HepG2 (cell line): ENCODE measurements around the gene NDUFB6.

ENCODE experiments used
- CCAR2 ChIP-seq: fragments of 200-400 bp; formaldehyde crosslinking; optimal IDR thresholded peaks from 2 replicates; pipeline ENCODE3; 2018; ENCODE audit warnings: low read depth, mild to moderate bottlenecking, low read length, moderate library complexity
- FOXM1 ChIP-seq: sonication (generic); formaldehyde crosslinking; IDR thresholded peaks from 2 replicates; pipeline ENCODE4 v1.5.0; 2020; ENCODE audit warnings: missing genetic modification reagents
- HHEX ChIP-seq: IDR thresholded peaks from 2 replicates; pipeline ENCODE4 v1.6.1; 2016; ENCODE audit warnings: control low read depth
- MAX ChIP-seq: IDR thresholded peaks from 2 replicates; pipeline ENCODE4 v1.6.1; 2012; ENCODE audit warnings: inconsistent platforms
- NCOA2 ChIP-seq: sonication (generic); formaldehyde crosslinking; IDR thresholded peaks from 2 replicates; pipeline ENCODE4 v1.8.0; 2022; ENCODE audit warnings: inconsistent platforms
- NPAS2 ChIP-seq: sonication (generic); formaldehyde crosslinking; IDR thresholded peaks from 2 replicates; pipeline ENCODE4 v1.8.0; 2022; ENCODE audit warnings: mild to moderate bottlenecking, missing genetic modification reagents, borderline replicate concordance
- NR2C2 ChIP-seq: sonication (generic); formaldehyde crosslinking; IDR thresholded peaks from 2 replicates; pipeline ENCODE4 v1.4.0; 2020; ENCODE audit warnings: missing genetic modification reagents, mild to moderate bottlenecking, moderate library complexity, borderline replicate concordance
- POLR2A ChIP-seq, 2 experiments: IDR thresholded peaks; 2 replicates each; pipeline ENCODE4 v1.6.1; 2011; ENCODE audit warnings: low read depth in 2 of 2, low read length in 2 of 2, mild to moderate bottlenecking in 1 of 2, moderate library complexity in 1 of 2; ENCODE audit not compliant: insufficient read depth in 1 of 2
- POLR2AphosphoS5 ChIP-seq: IDR thresholded peaks from 2 replicates; pipeline ENCODE4 v1.6.1; 2012; ENCODE audit warnings: low read depth, low read length
- XRCC5 ChIP-seq: fragments of 200-400 bp; formaldehyde crosslinking; optimal IDR thresholded peaks from 2 replicates; pipeline ENCODE3; 2017; ENCODE audit warnings: mild to moderate bottlenecking, low read length
- ZNF274 ChIP-seq: sonication (generic); formaldehyde crosslinking; IDR thresholded peaks from 2 replicates; pipeline ENCODE4 v1.5.1; 2020; ENCODE audit warnings: mild to moderate bottlenecking, missing genetic modification reagents
- ZNF580 ChIP-seq: IDR thresholded peaks from 2 replicates; pipeline ENCODE4 v1.6.1; 2016; ENCODE audit warnings: low read depth, borderline replicate concordance
- TF ChIP-seq, protein P1 (sequence below): sonication (generic); formaldehyde crosslinking; IDR thresholded peaks from 2 replicates; pipeline ENCODE4 v1.5.0; 2020; ENCODE audit warnings: mild to moderate bottlenecking, missing genetic modification reagents, moderate library complexity

- TF ChIP-seq ZNF274 (no peak), ZNF580 (no peak), POLR2A (IDR thresholded peaks at IDR 0.05; ENCODE audit: insufficient read depth in 1 of 2, low read depth in 2 of 2, low read length in 2 of 2) (no peak), MAX (no peak), NCOA2 (CRISPR knock-in tag) (no peak), HHEX (no peak), FOXM1 (no peak), XRCC5 (no peak), CCAR2 (no peak), NR2C2 (CRISPR knock-in tag) (no peak), NPAS2 (CRISPR knock-in tag) (no peak), POLR2AphosphoS5 (no peak)
- TF ChIP-seq, protein P1, sequence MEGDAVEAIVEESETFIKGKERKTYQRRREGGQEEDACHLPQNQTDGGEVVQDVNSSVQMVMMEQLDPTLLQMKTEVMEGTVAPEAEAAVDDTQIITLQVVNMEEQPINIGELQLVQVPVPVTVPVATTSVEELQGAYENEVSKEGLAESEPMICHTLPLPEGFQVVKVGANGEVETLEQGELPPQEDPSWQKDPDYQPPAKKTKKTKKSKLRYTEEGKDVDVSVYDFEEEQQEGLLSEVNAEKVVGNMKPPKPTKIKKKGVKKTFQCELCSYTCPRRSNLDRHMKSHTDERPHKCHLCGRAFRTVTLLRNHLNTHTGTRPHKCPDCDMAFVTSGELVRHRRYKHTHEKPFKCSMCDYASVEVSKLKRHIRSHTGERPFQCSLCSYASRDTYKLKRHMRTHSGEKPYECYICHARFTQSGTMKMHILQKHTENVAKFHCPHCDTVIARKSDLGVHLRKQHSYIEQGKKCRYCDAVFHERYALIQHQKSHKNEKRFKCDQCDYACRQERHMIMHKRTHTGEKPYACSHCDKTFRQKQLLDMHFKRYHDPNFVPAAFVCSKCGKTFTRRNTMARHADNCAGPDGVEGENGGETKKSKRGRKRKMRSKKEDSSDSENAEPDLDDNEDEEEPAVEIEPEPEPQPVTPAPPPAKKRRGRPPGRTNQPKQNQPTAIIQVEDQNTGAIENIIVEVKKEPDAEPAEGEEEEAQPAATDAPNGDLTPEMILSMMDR (CRISPR knock-in tag): no peak
Measured at GRCh38 chr9:32570262-32570661, 2.7 kb downstream of the NDUFB6 start.
